Tibial nerve (tissue), 4 donors: ENCODE results near the gene LIPG. TPM values are rescaled to one million over a fixed set of nuclear protein-coding genes. Genes with fewer than 3 reads are reported as not detected.

Experiments
- DNase-seq, 2 donors: peaks; one replicate each; pipeline ENCODE4 v3.0.0-alpha.2; 2019; ENCODE audit warnings: low spot score in 2 of 2
- H3K27ac ChIP-seq, 4 donors: fragments of 200-600 bp; sonication (generic) in 3 of 4; one replicate each; pipeline ENCODE4 v1.5.1; 2017 to 2019; ENCODE audit warnings: mild to moderate bottlenecking in 1 of 4
- H3K27me3 ChIP-seq, 2 donors: fragments of 200-600 bp; sonication (generic) in 1 of 2; one replicate each; pipeline versions ENCODE4 v1.5.1 to v1.6.0; 2017 to 2019
- H3K36me3 ChIP-seq, 3 donors: fragments of 200-600 bp; sonication (generic); one replicate each; pipeline ENCODE4 v1.5.1; 2018 to 2019
- H3K4me1 ChIP-seq, 4 donors: fragments of 200-600 bp; sonication (generic) in 3 of 4; one replicate each; pipeline ENCODE4 v1.5.1; 2017 to 2019
- H3K4me3 ChIP-seq, 4 donors: fragments of 200-600 bp; sonication (generic) in 3 of 4; one replicate each; pipeline ENCODE4 v1.5.1; 2017 to 2019; ENCODE audit warnings: mild to moderate bottlenecking in 1 of 4, moderate library complexity in 1 of 4
- H3K9me3 ChIP-seq, 4 donors: fragments of 200-600 bp; sonication (generic) in 3 of 4; one replicate each; pipeline ENCODE4 v1.5.1; 2017 to 2019
- EP300 ChIP-seq, 2 donors: sonication (generic); formaldehyde crosslinking; IDR thresholded peaks; one replicate each; pipeline ENCODE4 v1.6.1; 2017; ENCODE audit warnings: antibody characterized with exemption in 2 of 2, mild to moderate bottlenecking in 1 of 2
- POLR2A ChIP-seq, 2 donors: fragments of 450-650 bp; IDR thresholded peaks; one replicate each; pipeline ENCODE4 v1.6.1; 2017; ENCODE audit warnings: antibody characterized with exemption in 2 of 2, mild to moderate bottlenecking in 2 of 2, moderate library complexity in 2 of 2
- WGBS, 2 donors: methylation state at CpG; one replicate each; pipeline ENCODE4 v1.1.5; 2018; 5-methylcytosine and 5-hydroxymethylcytosine counted together
- total RNA-seq, 4 donors: library from RNA; depleted of rRNA; stranded (reverse); fragments of >200 nt; gene quantifications; one replicate each; pipeline ENCODE4 v1.1.0, GENCODE V29; 2016
- TF ChIP-seq, protein P1 (sequence below), 5 experiments: fragments of 200-600 bp in 3 of 5; fragments of 450-650 bp in 2 of 5; sonication (generic) in 3 of 5; IDR thresholded peaks; one replicate each; pipeline ENCODE4 v1.5.1; 2016 to 2019; ENCODE audit warnings: antibody characterized with exemption in 5 of 5, mild to moderate bottlenecking in 3 of 5, moderate library complexity in 2 of 5

LIPG gene
- total RNA-seq, 4 donors from 2014 or later: 0.39 to 0.44 TPM; not detected in 2

- Histone ChIP-seq H3K4me3 (peak overlapping the region in 1 of 4 donors; percentile 3), H3K27ac (no peak overlapping the region), H3K27me3 (no peaks in the 10 kb centered on the region), H3K4me1 (peaks cover 0 to 8% (median 0%) of the 10 kb centered on the region in 4 donors), H3K36me3 (no peaks in the 10 kb centered on the region), H3K9me3 (no peaks in the 10 kb centered on the region)
- peak in 1 of 2 donors; percentile 23 for DNase-seq
- TF ChIP-seq POLR2A (IDR thresholded peaks at IDR 0.05) (no peak), EP300 (IDR thresholded peaks at IDR 0.05) (peak in 1 of 2 donors; percentile 33)
- TF ChIP-seq, protein P1, sequence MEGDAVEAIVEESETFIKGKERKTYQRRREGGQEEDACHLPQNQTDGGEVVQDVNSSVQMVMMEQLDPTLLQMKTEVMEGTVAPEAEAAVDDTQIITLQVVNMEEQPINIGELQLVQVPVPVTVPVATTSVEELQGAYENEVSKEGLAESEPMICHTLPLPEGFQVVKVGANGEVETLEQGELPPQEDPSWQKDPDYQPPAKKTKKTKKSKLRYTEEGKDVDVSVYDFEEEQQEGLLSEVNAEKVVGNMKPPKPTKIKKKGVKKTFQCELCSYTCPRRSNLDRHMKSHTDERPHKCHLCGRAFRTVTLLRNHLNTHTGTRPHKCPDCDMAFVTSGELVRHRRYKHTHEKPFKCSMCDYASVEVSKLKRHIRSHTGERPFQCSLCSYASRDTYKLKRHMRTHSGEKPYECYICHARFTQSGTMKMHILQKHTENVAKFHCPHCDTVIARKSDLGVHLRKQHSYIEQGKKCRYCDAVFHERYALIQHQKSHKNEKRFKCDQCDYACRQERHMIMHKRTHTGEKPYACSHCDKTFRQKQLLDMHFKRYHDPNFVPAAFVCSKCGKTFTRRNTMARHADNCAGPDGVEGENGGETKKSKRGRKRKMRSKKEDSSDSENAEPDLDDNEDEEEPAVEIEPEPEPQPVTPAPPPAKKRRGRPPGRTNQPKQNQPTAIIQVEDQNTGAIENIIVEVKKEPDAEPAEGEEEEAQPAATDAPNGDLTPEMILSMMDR (IDR thresholded peaks at IDR 0.05): no peak
- 56 to 59% methylated on average over 10 of the region's 10 CpGs for WGBS, 2 donors
These were observed 84.0 kb downstream of the LIPG start for GRCh38 chr18:49645841-49646351.

GRCh38 chr18:49646873-49647272, 85.0 kb downstream of the LIPG start:
- H3K36me3 ChIP-seq: no peaks in the 10 kb centered on the region
- H3K4me1 ChIP-seq: peaks cover 0 to 8% (median 0%) of the 10 kb centered on the region in 4 donors
- H3K27me3 ChIP-seq: no peaks in the 10 kb centered on the region
- no peaks in the 10 kb centered on the region for H3K9me3 ChIP-seq
- 86 to 92% methylated on average over 3 of the region's 3 CpGs for WGBS, 2 donors
- TF ChIP-seq EP300 (IDR thresholded peaks at IDR 0.05): no peak
- TF ChIP-seq POLR2A (IDR thresholded peaks at IDR 0.05): no peak
- TF ChIP-seq, protein P1 (IDR thresholded peaks at IDR 0.05): no peak
- no peak for DNase-seq
- no peak overlapping the region for H3K4me3 ChIP-seq
- H3K27ac ChIP-seq: no peak overlapping the region

DNA sequence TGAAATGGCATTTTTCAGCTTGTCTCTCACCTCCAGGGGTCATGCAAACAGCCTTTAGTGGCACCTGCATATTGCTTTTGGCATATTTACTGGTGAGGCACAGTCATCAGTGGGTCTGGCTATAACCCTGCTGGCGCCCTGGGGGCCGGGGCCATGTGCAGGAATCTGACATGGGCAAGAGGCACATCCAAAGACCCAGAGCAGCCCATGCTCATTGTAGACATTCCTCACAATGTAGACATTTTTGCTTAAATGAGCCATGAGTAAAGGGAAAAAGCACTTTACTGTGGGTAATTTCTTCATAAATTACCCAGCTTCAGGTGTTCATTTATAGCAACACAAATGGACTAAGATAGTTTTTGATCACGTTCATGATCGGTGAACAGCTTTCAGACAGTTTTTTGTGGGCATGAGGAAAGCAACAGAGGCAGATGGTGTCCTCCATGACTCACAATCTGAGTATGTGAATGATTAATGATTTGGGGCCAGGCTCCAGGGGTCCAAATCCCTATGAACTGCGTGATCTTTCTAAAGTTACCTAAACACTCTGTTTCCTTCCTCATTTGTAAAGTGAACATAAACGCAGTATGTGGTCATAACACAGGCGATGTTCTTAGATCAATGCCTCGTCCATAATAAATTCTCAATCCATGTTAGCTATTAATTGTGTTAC, 85.8 kb downstream of the LIPG start:
- Histone ChIP-seq H3K9me3 (no peaks in the 10 kb centered on the region), H3K27ac (no peak overlapping the region), H3K36me3 (no peaks in the 10 kb centered on the region), H3K27me3 (no peaks in the 10 kb centered on the region), H3K4me1 (peaks cover 0 to 9% (median 0%) of the 10 kb centered on the region in 4 donors), H3K4me3 (no peak overlapping the region)
- TF ChIP-seq POLR2A (IDR thresholded peaks at IDR 0.05): no peak
- no peak for TF ChIP-seq EP300 (IDR thresholded peaks at IDR 0.05)
- TF ChIP-seq, protein P1 (IDR thresholded peaks at IDR 0.05): no peak
- 80 to 89% methylated on average over 8 of the region's 8 CpGs for WGBS, 2 donors
- DNase-seq: no peak

DNA sequence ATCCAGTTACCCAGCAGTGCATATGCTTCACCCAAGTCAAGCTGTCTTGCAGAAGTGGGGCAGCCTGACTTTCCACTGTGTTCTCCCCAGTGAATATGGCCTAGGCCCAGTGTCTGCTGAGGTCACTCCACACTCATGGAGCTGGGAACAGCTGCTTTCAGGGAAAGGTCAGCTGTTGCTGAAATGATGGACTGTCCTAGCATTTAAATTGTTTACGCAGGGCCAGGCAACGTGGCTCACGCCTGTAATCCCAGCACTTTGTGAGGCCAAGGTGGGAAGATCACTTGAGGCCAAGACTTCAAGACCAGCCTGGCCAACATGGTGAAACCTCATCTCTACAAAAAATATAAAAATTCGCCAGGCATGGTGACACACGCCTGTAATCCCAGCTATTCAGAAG, 86.5 kb downstream of the LIPG start:
- peaks cover 0 to 16% (median 0%) of the 10 kb centered on the region in 4 donors for H3K4me1 ChIP-seq
- H3K9me3 ChIP-seq: no peaks in the 10 kb centered on the region
- H3K27ac ChIP-seq: no peak overlapping the region
- TF ChIP-seq, protein P1 (IDR thresholded peaks at IDR 0.05): no peak
- TF ChIP-seq POLR2A (IDR thresholded peaks at IDR 0.05): no peak
- TF ChIP-seq EP300 (IDR thresholded peaks at IDR 0.05): no peak
- H3K36me3 ChIP-seq: no peaks in the 10 kb centered on the region
- WGBS, 2 donors: 76 to 92% methylated on average over 5 of the region's 5 CpGs
- no peak overlapping the region for H3K4me3 ChIP-seq
- no peak for DNase-seq
- no peaks in the 10 kb centered on the region for H3K27me3 ChIP-seq

Other genes with a start within 250 kb of the LIPG start
- gene DYM, start 101.4 kb upstream of the LIPG start, total RNA-seq: 100 to 1,000 TPM in 1 of 4 donors, 10 to 100 TPM in 3; 46.5 to 136 (median 80.2) TPM
- 10 to 100 TPM; 22.2 to 38.5 (median 26.7) TPM for gene C18orf32, start 74.8 kb upstream of the LIPG start, total RNA-seq
- gene RPL17, start 69.6 kb upstream of the LIPG start, total RNA-seq: 1,000 to 10,000 TPM; 1,643 to 3,253 (median 1,938) TPM